ENCODE data around the gene PPP1R11.
A peak's percentile ranks its signal among the peaks of the same experiment; 100 is the strongest.

PPP1R11 gene

DNA sequence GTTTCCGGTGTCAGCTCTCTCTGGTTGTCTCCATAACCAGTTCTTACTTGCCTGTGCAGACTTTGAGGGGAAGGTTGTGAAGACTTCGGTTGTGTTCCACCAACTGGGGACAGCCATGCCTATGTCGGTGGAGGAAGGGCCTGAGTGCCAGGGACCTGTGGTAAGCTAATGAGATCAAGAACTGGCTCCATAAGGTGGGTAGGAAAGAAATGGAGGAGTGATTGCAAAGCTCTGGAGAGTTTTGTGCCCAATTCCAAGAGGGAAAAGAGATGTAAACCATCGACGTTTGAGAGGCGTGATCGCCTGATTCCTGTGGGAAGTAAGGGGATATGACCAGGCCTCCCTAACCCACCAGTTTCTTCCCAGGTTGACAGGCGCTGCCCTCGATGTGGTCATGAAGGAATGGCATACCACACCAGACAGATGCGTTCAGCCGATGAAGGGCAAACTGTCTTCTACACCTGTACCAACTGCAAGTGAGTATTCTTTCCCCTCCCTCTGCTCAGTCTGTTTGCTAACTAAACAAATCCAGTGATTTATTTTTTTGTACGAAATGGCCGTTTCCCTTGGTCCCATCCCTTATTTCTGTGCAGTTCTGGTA is 5.0 kb upstream of the PPP1R11 start:
- DNase-seq (ENCODE audit: low read depth, low spot score), result no peak

DNA sequence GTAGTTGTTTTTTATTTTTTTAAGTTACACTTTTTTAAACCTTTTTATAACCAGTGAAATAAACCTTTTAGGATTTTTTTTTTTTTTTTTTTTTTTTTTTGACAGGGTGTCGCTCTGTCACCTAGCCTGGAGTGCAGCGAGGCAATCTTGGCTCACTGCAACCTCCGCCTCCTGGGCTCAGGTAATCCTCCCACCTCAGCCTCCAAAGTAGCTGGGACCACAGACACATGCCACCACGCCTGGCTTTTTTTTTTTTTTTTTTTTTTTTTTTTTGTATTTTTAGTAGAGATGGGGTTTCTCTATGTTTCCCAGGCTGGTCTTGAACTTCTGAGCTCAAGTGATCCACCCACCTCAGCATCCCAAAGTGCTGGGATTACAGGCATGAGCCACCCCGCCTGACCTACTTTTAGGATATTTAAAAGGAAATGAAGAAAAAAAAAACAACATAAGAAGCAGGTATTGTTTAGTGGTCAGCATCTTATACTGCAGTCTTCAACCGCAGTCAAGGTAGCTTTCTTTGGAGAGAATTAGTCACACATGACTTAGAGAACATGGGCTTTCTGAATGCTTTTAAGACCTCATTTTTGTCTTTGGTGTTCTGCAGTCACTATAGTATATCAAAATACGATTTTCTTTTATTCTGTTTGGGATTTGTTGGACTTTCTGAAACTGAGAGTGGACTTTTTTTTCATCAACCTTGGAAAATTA is 4.4 kb upstream of the PPP1R11 start:
- DNase-seq (ENCODE audit: low read depth, low spot score), result no peak

DNA sequence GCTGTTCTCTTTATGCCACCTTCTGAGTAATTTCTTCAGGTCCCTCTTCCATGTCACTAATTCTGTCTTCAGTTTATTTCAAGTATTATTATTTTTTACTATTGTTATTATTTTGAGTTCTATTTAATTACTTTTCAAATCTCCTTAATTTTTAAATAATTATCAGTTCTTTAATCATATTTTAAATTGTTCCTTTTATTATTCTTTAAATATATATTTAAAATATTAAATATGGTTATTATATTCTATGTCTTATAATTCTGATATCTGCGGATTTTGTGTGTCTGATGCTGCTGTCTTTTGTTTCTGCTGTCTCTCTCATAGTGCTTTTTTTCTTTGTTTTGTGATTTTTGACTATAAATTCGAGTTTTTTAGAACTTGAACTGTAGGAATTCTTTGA is 3.7 kb upstream of the PPP1R11 start:
- no peak for DNase-seq (ENCODE audit: low read depth, low spot score)

DNA sequence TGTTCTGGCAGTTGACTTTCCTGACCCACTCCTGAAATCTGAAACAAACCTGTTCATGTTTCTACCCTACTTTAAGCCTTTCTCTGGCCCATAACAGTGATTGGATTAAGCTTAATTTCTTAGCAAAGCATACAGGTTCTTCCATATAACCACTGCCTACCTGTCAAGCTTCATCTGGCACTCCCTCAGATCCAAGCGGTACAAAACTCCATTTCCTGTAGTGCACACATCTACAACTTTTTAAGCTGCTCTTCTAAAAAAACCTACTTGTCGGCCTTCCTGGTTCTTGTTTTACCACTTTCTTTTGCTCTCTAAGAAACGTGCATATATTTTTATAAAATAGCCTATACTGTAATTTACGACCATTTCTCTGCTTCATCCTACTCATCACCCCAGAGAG is 916 bp upstream of the PPP1R11 start:
- no peak for DNase-seq (ENCODE audit: low read depth, low spot score)

DNA sequence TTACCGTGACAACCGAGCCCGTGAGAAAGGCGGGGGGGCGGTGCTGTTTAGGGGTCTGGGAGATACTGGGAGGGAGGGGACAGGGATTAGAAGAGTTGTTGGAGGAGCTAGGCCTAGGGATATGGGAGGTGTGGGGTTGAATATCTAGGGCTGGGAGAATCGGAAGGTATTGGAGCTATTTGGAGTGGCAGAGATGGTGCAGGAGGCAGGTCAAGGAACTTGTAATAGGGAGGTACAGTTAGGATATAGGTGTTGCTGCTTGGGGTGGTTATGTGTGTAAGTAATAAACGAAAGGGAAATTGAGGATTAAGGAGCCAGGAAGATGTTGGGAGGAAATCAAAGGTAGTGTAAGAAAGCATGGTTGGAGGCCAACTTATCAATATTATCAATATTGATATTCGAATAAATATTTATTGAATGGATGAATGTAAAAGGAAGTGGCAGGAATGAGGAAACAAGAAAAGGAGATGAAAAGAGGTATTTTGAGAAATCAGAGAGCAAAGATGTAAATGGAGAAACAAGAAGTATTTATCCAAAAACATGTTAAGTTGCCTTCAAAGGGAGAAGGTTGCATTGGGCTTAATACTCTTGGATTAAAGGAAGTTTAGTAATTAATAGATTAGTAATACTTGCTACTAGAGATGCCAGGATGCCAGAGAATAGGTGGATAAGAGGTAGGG is 602 bp downstream of the PPP1R11 start:
- DNase-seq (ENCODE audit: low read depth, low spot score), result peak; percentile 37

DNA sequence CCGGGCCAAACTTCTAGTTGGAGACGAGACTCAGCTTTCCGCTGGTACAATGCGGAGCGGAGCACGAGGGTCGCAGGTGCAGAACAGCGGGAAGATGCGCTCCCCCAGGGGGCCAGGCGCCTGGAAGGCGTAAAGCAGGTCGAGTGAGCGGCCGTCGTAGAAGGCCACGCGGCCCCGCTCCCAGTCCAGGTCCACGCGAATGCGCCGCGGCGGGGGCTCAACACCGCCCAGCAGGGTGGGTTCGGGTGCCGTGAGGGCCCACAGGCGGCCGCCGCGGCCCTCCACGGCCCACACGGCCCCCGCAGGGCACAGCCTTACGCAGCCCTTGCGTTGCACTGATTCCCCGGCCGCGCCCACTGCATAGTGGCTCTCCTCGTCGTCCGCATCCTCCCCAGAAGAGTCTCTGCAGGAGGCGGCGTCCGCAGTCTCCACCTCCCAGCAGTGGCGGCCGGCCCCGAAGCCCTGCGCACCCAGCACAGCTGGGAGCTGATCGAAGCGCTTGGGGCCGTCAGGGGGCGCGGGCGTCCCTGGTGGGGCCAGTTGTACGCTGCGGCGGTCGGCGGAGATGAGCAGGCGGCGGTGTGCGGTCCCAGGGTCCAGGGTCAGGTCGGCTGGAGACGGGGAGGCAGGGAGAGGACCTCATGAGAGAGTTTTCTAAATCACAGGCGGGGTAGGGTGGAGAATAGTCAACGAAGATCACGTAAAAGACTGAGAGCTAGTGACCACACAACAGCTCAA is 4.3 kb downstream of the PPP1R11 start:
- no peak for DNase-seq (ENCODE audit: low read depth, low spot score)

DNA sequence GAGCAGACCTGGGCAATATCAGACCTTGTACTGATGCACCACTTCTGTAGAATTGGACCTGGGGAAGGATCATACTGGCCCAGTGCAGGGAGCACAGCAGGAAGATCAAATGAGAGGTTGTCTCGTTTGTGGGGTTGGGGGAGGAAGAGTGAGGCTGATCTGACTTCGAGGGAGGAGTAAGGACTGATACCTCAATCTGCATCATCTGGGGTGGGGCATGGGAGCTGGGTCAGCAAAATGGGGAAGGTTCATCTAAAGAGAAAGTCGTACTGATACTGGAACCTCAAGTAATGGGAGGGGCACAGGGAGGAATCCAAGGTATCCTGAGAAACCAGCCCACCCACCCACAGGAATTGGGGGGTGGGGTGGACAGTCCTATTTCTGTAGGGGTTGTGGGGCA is 4.9 kb downstream of the PPP1R11 start:
- DNase-seq (ENCODE audit: low read depth, low spot score), result no peak

DNA sequence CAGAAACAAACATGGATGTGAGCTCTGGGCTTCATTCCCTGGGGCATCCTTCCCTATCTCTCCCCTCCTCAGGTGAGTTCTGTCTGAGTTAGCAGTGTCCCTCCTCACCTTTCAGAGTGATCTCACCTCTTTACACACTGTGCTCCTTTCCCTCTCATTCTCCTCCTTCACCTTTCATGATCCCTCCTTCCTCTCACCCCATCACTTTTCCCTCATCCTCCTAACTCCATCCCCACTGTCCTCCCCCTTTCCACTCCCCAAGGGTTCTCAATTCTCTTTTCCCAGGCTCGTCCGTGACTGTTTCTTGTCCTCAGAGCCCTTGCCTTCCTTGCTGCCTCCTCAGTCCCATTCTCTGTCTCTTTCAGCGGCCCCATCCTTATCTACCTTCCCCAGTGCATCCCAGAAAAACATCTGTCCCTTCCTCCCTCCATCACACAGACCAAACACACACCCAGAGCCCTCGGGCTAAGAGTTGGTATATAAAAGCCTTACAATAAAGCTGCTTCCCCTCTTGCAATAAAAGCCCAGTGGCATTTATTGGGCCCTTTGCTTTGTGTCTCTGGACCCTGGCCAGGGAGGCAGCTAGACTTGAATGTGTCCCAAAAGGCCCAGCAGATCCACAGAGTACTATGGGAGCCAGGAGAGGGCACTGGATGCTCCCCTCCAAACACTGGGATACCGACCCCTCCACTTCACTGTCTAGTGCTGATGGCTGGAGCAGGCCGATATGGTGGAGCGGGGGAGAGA is 6.7 kb downstream of the PPP1R11 start:
- no peak for DNase-seq (ENCODE audit: low read depth, low spot score)

DNA sequence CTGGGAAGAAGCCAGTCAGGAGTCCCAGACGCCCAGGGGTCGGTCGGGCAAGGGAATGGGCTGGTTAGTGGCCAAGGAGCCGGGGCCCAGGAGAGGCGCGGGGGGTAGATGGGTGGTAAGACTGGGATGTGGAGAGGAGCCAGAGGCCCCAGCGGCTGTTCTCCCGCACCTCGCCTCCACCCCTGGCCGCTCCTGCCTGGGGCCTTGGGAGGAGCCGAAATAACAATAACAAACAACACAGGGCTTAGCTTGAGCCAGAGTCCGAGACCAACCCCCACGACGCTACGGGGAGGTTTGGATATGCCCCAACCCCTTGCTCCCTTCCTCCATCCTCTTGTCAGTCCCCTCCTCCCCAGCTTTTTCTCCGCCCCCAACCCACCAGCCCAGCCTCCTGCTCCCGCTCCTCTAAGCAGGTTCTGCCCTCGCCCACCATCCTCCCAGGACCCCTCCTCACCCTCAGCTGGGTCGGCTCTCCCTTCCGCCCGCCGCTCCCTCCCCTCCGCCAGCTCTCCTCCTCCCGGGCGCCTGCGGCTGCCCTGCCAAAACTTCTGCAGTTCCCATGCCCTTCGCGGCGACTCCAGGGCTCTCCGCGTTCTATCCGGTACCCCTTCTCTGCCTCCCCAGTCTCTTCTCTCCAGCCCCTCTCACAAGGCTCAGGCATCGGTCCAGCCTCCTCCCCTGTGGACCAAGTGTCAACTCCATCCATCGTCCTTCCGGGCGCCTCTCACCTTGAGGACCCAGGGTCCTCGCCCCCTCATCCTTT is 7.5 kb downstream of the PPP1R11 start:
- no peak for DNase-seq (ENCODE audit: low read depth, low spot score)

DNA sequence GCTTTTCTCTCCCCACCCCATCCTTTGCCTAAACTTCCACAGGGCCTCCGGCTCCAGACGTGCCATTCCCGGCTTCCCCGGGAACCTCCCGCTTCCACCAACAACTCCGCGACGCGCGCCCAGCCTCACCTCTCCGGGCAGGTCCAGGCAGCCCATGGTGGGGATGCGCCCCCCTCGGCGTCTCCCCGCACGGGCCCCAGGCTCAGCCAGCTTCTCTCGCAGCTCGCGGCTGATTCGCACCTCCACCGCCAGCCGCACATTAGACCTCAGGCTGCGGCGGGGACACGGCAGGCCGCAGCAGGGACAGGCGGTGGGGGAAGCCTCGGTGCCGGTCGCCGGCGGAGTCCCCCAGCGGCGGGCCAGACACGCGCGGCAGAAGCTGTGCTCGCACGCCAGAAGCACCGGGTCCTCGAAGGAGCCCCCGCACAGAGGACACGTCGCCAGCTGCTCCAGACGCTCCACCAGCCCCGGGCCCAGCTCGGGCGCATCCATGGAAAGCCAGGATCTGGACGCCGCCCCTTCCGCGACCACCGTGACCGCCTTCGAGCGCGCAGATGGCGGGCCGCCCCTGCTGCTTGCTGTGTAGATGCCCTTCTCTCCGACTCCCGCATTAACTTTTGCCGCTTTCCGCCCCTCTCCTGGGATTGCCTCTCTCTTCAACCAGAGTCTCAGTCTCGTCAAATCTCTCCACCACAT is 8.2 kb downstream of the PPP1R11 start, which contains the start of gene RNF39:
TSS of gene RNF39 (minus strand) at position 676 of the 696 bp plus-strand sequence. CDS start at position 492, 184 bp downstream.
- DNase-seq (ENCODE audit: low read depth, low spot score), result no peak

DNA sequence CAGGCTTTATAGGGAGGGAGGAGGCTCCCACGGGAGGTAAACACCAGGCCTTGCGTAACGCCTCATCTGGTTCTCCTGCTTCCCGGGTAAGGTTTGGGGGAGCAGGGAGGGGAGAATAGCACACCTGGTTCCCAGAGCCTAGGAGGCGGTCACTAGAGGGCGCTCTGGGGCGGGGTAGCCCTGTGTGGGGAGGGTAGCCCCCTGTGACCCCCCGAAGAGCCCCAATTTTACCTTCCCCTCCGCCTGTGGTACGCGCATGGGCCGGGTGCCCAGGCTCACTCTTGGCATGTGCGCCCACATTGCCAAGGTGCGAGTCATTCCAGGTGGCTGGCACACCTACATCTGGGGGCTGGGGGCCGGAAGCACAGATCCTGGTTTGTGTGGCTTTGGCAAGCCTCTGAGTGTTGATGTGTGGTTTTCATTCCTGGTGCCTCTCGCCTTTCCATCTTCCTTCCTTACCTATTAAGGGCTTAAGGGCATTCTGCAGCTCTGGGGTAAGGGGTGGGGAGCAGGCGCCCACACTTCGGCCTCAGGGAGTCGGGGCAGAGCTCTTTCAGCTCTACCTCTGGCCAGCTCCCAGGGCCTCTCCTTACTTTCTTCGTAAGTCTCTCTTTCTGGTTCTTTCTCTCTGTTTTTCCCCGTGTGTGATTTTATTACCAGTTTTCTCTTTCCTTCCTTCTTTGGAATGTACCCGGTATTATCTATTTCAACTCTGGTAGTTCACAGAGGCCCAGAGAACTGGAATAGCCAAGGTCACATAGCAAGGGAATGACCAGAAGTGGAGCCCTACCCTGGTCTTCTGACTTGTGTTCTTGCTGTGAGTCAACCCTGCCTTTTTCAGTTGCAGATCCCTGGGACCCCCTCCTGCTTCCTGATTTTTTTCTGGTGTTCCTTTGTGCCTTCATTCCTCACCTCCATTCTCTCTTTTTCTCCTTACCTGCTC is 9.1 kb downstream of the PPP1R11 start:
- no peak for DNase-seq (ENCODE audit: low read depth, low spot score)

DNA sequence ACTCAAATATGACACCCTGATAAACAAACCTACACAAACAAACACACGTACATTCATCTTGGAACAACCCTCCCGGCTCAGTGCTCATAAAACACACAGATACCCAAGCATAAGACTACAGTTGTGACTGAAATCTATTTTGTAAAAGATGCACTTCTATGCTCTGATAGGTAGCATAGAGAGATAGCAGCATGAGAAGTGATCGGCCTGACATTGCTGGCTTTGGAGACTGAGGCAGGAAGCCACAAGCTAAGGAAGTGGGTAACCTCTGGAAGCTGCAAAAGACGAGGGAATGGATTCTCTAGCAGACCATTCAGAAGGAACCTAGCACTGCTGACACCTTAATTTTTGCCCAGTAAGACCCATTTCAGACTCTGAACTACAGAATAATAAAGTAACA is 10.2 kb downstream of the PPP1R11 start:
- DNase-seq (ENCODE audit: low read depth, low spot score), result no peak

DNA sequence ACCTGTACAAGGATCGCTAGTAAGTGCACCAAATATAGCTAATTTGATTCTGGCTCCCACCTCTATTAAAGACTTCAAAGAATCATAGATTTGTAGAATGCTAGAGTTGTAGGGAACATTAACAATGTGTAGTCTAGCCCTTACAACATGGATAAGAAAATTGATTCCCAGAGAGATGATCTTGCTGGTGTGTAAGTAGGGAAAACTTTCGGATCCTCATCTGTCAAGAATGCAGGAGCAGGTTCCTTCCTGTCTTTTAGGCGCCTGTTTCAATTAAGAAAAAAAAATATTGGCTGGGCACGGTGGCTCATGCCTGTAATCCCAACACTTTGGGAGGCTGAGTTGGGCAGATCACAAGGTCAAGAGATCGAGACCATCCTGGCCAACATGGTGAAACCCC is 20.9 kb downstream of the PPP1R11 start:
- DNase-seq (ENCODE audit: low read depth, low spot score), result no peak

DNA sequence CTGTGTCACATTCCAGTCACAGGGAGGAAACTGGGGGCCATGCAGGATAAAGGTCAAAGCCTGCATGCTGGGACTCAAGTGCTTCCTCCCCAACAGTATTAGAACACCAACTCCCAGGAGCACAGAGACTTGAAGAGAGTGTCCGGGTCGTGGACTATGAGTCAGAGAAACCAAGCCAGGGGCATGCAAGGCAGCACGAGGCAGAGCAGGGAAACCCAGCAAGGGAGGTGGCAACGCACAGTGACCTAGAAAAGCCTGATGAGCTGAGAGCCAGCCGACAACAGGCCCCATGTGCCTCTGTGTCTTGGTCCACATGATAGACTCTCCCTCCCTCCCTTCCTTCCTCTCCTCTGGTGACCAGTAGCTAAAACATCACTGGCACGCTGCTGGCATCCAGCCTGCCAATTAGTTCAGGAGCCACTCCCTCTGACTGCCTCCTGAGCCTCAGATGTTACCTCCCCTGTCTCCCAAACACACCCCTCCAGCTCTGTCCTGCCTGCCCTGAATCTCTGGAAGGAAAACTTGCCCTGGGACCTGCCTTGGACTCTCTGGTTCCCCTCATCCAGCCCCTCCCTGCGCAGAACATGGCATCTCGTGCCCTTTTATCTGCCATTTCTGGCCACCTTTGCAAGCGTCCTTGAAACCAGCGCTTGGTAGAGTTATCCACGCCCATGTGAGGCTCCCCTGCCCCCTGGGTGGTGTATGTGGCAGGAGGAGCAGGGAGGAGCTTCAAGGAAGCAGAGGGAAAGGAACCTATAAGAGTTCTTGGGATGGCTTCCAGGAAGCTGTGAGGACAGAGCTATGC is 24.8 kb downstream of the PPP1R11 start:
- DNase-seq (ENCODE audit: low read depth, low spot score), result no peak

DNA sequence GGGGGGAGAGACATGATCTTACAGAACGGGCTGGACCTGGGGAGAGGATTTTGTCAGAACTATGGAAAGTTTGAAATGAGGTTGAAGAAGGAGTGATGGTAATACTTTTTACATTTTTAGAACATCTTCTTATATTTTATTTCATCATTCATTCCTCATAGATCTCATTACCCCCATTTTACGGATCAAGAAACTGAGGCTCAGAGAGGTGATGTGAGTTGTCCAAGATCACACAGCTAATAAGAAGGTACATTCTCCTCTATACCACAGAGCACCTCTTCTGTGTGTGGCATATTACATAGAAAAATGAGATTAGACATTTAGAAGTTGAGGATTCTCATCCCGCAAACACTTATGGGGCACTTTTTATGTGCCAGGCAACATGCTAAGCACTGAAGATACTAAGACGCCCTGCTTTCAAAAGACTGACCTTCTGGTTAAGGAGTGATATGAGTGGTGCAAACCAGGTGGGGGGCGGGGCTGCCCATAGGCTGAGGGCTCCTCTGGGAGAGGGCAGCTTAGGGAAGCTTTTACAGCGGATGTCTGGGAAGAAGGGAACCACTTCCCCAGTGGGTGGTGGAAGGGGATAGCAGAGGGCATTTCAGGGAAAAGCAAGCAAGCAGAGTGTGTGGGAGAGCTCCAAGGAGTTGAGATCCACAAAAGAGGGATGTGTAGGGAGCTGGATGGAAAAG is 26.0 kb downstream of the PPP1R11 start:
- no peak for DNase-seq (ENCODE audit: low read depth, low spot score)

DNA sequence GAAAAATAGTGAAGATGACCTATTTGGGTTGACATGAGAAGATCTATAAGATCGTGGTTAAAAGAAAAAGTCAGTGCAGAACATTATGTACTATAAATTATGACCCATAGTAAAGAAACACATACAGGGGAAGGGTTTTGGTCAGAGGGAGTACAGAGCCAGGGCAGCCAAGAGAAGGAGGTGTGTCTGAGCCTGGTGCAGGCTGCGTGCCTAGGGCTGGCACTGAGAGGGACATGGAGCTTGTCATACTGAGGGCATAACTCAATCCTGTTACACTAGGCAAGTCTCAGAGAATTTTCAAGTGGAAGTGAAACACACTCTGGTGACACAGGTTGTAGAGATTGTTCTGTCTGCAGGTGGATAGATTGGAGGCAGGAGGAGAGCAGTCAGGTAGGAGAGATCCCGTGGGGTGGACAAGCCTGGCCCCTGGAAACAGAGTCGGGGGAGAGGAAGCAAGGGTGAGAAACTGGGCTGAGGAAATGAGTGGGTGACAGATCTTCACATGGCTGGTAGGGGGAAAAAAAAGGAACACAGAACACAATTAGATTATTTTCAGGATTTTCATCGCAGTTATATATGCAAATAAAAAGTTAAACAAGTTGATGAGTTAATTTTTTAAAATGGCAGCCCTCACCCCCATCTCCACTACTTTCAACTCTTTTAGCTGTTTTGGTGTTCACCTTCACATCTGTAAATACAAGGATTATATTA is 27.1 kb downstream of the PPP1R11 start:
- DNase-seq (ENCODE audit: low read depth, low spot score), result no peak

DNA sequence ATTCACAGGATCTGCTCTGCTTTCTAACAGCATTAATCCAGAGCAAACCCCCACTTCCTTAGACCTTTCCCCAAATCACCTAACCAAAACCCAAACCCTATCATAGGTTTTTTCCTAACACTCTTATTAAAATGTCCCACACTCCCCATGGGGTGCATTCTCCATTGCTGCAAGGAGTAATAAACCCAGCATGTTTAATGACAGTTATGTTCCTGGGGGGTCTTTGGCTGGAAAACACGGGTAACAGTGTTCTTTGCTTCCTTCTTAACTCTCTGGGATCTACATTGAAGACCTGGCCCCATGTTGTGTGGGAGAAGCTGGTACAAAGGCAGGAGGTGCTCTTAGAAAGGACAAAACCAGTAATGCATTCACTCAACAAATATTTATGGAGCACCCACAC is 29.8 kb downstream of the PPP1R11 start:
- DNase-seq (ENCODE audit: low read depth, low spot score), result no peak

Measured in activated naive CD8-positive, alpha-beta T cell treated with anti-CD3 and anti-CD28 coated beads, Interleukin-2, amount 50 U/mL, for 16 hours (primary cell).